HepG2 (cell line): ENCODE measurements around the gene PKD1L1. TPM values are rescaled to one million over a fixed set of nuclear protein-coding genes. Genes with fewer than 3 reads are reported as not detected.

Experiments
- ATAC-seq: fragments of 200-7000 bp; cut with Tn5 transposase; 3 replicates; pipeline ENCODE4 v1.9.1; 2020; ENCODE audit warnings: mild to moderate bottlenecking, moderate library complexity
- BruUV-seq: library from RNA; stranded (reverse); fragments of 400-500 nt; replicated peaks from 2 replicates; lab custom pipeline; 2021; lab: Mats Ljungman, UMichigan
- CTCF ChIA-PET: fragments of 300-600 bp; formaldehyde crosslinking; extraction: SDS; loops from one replicate; lab custom pipeline; 2021; ENCODE audit warnings: low total read pairs, inconsistent platforms, low intra/inter-chr PET ratio; lab: Yijun Ruan, JAX
- POLR2A ChIA-PET: fragments of 350-600 bp; sonication (Branson Sonifier 250); formaldehyde crosslinking; loops from one replicate; lab custom pipeline; 2020; ENCODE audit warnings: antibody characterized with exemption, inconsistent platforms; lab: Yijun Ruan, JAX
- DNase-seq: peaks from one replicate; pipeline ENCODE4 v3.0.0-alpha.2; 2015; ENCODE audit warnings: low spot score
- FAIRE-seq: peaks from 3 replicates; lab custom pipeline; 2011; peaks lifted over from hg19 to GRCh38; lab: Jason Lieb, UNC
- H2AFZ ChIP-seq: one replicate; pipeline ENCODE4 v1.6.1; 2011; ENCODE audit warnings: low read length, inconsistent platforms
- H3K27ac ChIP-seq: fragments of 300-600 bp; 3 replicates; pipeline ENCODE4 v1.8.0; 2011; ENCODE audit warnings: mixed run types, mild to moderate bottlenecking, mixed read lengths, low read length, inconsistent platforms; ENCODE audit not compliant: insufficient read depth; ENCODE audit errors: extremely low read length
- H3K27me3 ChIP-seq, 2 experiments: fragments of 200-600 bp in 1 of 2; 2 replicates in 1 of 2; 3 replicates in 1 of 2; pipeline versions ENCODE4 v1.6.0 to v1.8.0; 2011; ENCODE audit warnings: low read length in 2 of 2, mild to moderate bottlenecking in 2 of 2, moderate library complexity in 2 of 2, inconsistent platforms in 1 of 2; ENCODE audit not compliant: insufficient read depth in 2 of 2, control insufficient read depth in 1 of 2
- H3K36me3 ChIP-seq, 2 experiments: fragments of 200-600 bp in 1 of 2; replicated peaks in 1 of 2; 2 replicates in 1 of 2; 3 replicates in 1 of 2; pipeline versions ENCODE4 v1.5.1 to v1.8.0; 2011; ENCODE audit warnings: low read length in 2 of 2, inconsistent platforms in 1 of 2; ENCODE audit not compliant: insufficient read depth in 2 of 2, control insufficient read depth in 1 of 2
- H3K4me1 ChIP-seq: 2 replicates; pipeline ENCODE4 v1.5.1; 2012; ENCODE audit warnings: low read length, inconsistent platforms; ENCODE audit not compliant: insufficient read depth
- H3K4me2 ChIP-seq: 2 replicates; pipeline ENCODE4 v1.6.0; 2011; ENCODE audit warnings: low read depth, low read length, inconsistent platforms
- H3K4me3 ChIP-seq, 3 experiments: fragments of 200-600 bp in 1 of 3; sonication (generic), shearing (Covaris generic) in 1 of 3; replicated peaks in 1 of 3; 2 replicates each; pipeline ENCODE4 v1.5.1; 2011 to 2016; ENCODE audit warnings: low read length in 3 of 3, inconsistent platforms in 2 of 3, low read depth in 2 of 3, mild to moderate bottlenecking in 2 of 3, control low read depth in 1 of 3, mixed read lengths in 1 of 3; ENCODE audit not compliant: insufficient read depth in 1 of 3
- H3K79me2 ChIP-seq: one replicate; pipeline ENCODE4 v1.6.1; 2011; ENCODE audit warnings: low read length, inconsistent platforms; ENCODE audit not compliant: insufficient read depth
- H3K9ac ChIP-seq: 2 replicates; pipeline ENCODE4 v1.6.0; 2011; ENCODE audit warnings: mild to moderate bottlenecking, low read depth, low read length, inconsistent platforms; ENCODE audit not compliant: insufficient read depth
- H3K9me3 ChIP-seq: 2 replicates; pipeline ENCODE4 v1.5.1; 2012; ENCODE audit warnings: mild to moderate bottlenecking, low read length
- H4K20me1 ChIP-seq: 2 replicates; pipeline ENCODE4 v1.6.0; 2011; ENCODE audit warnings: inconsistent platforms, mild to moderate bottlenecking, low read length, moderate library complexity; ENCODE audit not compliant: insufficient read depth
- ARNTL ChIP-seq: sonication (generic); formaldehyde crosslinking; IDR thresholded peaks from 2 replicates; pipeline ENCODE4 v1.4.0; 2020; ENCODE audit warnings: mild to moderate bottlenecking, missing genetic modification reagents
- HDAC2 ChIP-seq: sonication (generic); formaldehyde crosslinking; IDR thresholded peaks from 2 replicates; pipeline ENCODE4 v1.4.0; 2020; ENCODE audit warnings: missing genetic modification reagents
- HNF4G ChIP-seq, 2 experiments: sonication (generic) in 1 of 2; formaldehyde crosslinking in 1 of 2; IDR thresholded peaks; 2 replicates each; pipeline versions ENCODE4 v1.4.0 to v1.6.1; 2011 to 2020; ENCODE audit warnings: borderline replicate concordance in 2 of 2, low read depth in 2 of 2, mild to moderate bottlenecking in 2 of 2, low read length in 1 of 2, missing genetic modification reagents in 1 of 2, moderate library complexity in 1 of 2
- HOXD1 ChIP-seq: sonication (generic); formaldehyde crosslinking; IDR thresholded peaks from 2 replicates; pipeline ENCODE4 v1.5.0; 2020; ENCODE audit warnings: missing genetic modification reagents
- REXO4 ChIP-seq: sonication (generic); formaldehyde crosslinking; IDR thresholded peaks from 2 replicates; pipeline ENCODE4 v1.8.0; 2022; ENCODE audit warnings: missing genetic modification reagents, mild to moderate bottlenecking, borderline replicate concordance
- ZNF253 ChIP-seq: sonication (generic); formaldehyde crosslinking; IDR thresholded peaks from 2 replicates; pipeline ENCODE4 v1.8.0; 2022; ENCODE audit warnings: mild to moderate bottlenecking, missing genetic modification reagents, borderline replicate concordance
- ZNF660 ChIP-seq: sonication (generic); formaldehyde crosslinking; IDR thresholded peaks from 2 replicates; pipeline ENCODE4 v1.5.1; 2020; ENCODE audit warnings: mild to moderate bottlenecking, low read depth, missing genetic modification reagents, borderline replicate concordance
- WGBS: methylation state at CpG from one replicate; pipeline ENCODE4 v1.1.6; 2017; ENCODE audit warnings: low lambda C conversion rate; 5-methylcytosine and 5-hydroxymethylcytosine counted together
- in situ Hi-C: cut with HindIII; loops from 2 replicates; pipeline ENCODE4 v1.10.0; 2017; ENCODE audit warnings: low pct_unique_long_range_greater_than_20kb; ENCODE audit not compliant: extremely low pct_ligation_motif_present
- intact Hi-C: fragments of 100-400 bp; cut with micrococcal nuclease; formaldehyde crosslinking; loops from one replicate; pipeline ENCODE4 v1.10.0; 2022; ENCODE audit not compliant: unreplicated experiment
- polyA plus RNA-seq, 8 experiments: library from polyadenylated mRNA; depleted of rRNA in 3 of 8; stranded (reverse) in 7 of 8; unstranded in 1 of 8; fragments of >200 nt; fragmentation: Illumina TruSeq in 4 of 8; extraction: Trizol in 4 of 8; gene quantifications; 2 replicates each; pipeline versions ENCODE4 v1.2.1 to v1.2.3, GENCODE V29; 2011 to 2016; ENCODE audit warnings: low read depth in 4 of 8, missing spikeins in 1 of 8, mixed read lengths in 1 of 8; ENCODE audit not compliant: insufficient read depth in 1 of 8
- total RNA-seq, 5 experiments: library from RNA; depleted of rRNA; stranded (reverse); fragments of >200 nt; fragmentation: Illumina TruSeq; extraction: Trizol; gene quantifications; 2 replicates each; pipeline ENCODE4 v1.2.3, GENCODE V29; 2016; ENCODE audit warnings: low read depth in 1 of 5
- TF ChIP-seq, protein P1 (sequence below): sonication (generic); formaldehyde crosslinking; IDR thresholded peaks from 2 replicates; pipeline ENCODE4 v1.4.0; 2020; ENCODE audit warnings: mild to moderate bottlenecking, missing genetic modification reagents, borderline replicate concordance
- TF ChIP-seq, protein P2 (sequence below): sonication (generic); formaldehyde crosslinking; IDR thresholded peaks from 2 replicates; pipeline ENCODE4 v1.4.0; 2020; ENCODE audit warnings: missing genetic modification reagents, borderline replicate concordance

The PKD1L1 gene
- total and polyA plus RNA-seq, 2 of the 13 experiments (the other 11 are each of a cell fraction or from before 2014, with no cell fraction given) = 0.01 TPM; not detected in 1

DNA sequence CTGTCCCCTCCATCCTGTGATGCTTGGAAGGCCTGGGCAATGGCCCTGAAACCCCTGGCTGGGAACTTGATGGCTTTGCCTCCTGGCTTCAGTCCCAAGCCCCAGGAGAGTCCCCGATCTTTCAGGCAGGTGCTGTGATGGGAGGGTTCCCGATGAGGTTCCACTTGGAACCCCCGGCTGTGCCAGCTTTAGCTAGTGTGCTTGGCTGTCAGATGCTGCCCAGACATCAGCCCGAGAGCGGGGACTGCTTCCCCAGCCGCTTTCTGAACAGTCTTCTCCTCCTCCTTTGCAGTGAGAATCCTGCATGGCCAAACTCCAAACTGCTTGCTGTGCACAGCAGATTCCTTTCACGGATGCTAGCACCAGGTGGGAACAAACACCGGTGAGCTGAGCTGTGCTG, 58.1 kb downstream of the PKD1L1 start:
- ATAC-seq (no peak), FAIRE-seq (no peak), DNase-seq (no peak)
- H3K4me1 ChIP-seq = no peaks in the 10 kb centered on the region
- no peaks in the 10 kb centered on the region for H4K20me1 ChIP-seq
- no peaks in the 10 kb centered on the region for H3K9me3 ChIP-seq
- in situ Hi-C loops (no loop called here), intact Hi-C loops (no loop called here)
- BruUV-seq = no TSS peak
- H3K79me2 ChIP-seq = no peaks in the 10 kb centered on the region
- no peak overlapping the region for H3K9ac ChIP-seq
- H3K4me2 ChIP-seq = no peak overlapping the region
- H3K4me3 ChIP-seq = no peak overlapping the region
- H3K27ac ChIP-seq = no peak overlapping the region
- no peak overlapping the region for H2AFZ ChIP-seq
- CTCF ChIA-PET = no interaction called here
- 17% methylated on average over 7 of the region's 8 CpGs for WGBS
- no peaks in the 10 kb centered on the region for H3K36me3 ChIP-seq
- POLR2A ChIA-PET = no interaction called here
- H3K27me3 ChIP-seq = peaks cover 4 to 46% of the 10 kb centered on the region in 2 experiments; a peak in 4 of 5 replicates
- TF ChIP-seq ZNF253 (CRISPR knock-in tag) = no peak

DNA sequence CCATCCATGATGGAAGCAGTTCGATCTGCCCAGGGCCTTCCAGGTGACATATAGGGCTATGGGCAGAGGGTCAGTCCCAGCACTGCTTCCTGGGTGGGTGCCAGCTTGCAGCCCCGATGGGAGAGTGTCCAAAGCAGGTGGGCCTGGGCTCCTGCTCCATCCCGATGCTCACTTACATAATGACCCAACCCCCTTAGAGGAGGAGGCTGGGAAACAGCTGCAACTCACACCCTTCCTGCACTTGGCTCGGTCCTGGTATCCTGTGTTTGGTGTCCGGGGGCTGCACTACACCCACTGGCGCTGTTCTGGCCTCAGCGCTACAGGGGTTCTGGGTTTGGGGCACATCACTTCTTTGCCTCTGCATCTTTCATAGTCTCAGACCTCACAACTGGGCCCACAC, 58.5 kb downstream of the PKD1L1 start:
- Histone ChIP-seq H3K36me3 (no peaks in the 10 kb centered on the region), H2AFZ (no peak overlapping the region), H3K4me2 (no peak overlapping the region), H4K20me1 (no peaks in the 10 kb centered on the region), H3K4me3 (no peak overlapping the region), H3K9me3 (no peaks in the 10 kb centered on the region), H3K27ac (no peak overlapping the region), H3K4me1 (no peaks in the 10 kb centered on the region), H3K79me2 (no peaks in the 10 kb centered on the region), H3K9ac (no peak overlapping the region), H3K27me3 (peaks cover 7 to 50% of the 10 kb centered on the region in 2 experiments; a peak in 4 of 5 replicates)
- no peak for ATAC-seq
- in situ Hi-C loops (no loop called here), intact Hi-C loops (no loop called here)
- WGBS = 28% methylated on average over 4 of the region's 7 CpGs
- ChIA-PET POLR2A (no interaction called here), CTCF (no interaction called here)
- TF ChIP-seq REXO4 (no peak), ARNTL (no peak), HNF4G (IDR thresholded peaks at IDR 0.05; ENCODE audit: borderline replicate concordance, low read depth, low read length) (no peak), HNF4G (CRISPR knock-in tag; IDR thresholded peaks at IDR 0.05; ENCODE audit: borderline replicate concordance, low read depth) (no peak), ZNF660 (CRISPR knock-in tag) (no peak), HDAC2 (CRISPR knock-in tag) (no peak), HOXD1 (CRISPR knock-in tag) (no peak)
- TF ChIP-seq, protein P1, sequence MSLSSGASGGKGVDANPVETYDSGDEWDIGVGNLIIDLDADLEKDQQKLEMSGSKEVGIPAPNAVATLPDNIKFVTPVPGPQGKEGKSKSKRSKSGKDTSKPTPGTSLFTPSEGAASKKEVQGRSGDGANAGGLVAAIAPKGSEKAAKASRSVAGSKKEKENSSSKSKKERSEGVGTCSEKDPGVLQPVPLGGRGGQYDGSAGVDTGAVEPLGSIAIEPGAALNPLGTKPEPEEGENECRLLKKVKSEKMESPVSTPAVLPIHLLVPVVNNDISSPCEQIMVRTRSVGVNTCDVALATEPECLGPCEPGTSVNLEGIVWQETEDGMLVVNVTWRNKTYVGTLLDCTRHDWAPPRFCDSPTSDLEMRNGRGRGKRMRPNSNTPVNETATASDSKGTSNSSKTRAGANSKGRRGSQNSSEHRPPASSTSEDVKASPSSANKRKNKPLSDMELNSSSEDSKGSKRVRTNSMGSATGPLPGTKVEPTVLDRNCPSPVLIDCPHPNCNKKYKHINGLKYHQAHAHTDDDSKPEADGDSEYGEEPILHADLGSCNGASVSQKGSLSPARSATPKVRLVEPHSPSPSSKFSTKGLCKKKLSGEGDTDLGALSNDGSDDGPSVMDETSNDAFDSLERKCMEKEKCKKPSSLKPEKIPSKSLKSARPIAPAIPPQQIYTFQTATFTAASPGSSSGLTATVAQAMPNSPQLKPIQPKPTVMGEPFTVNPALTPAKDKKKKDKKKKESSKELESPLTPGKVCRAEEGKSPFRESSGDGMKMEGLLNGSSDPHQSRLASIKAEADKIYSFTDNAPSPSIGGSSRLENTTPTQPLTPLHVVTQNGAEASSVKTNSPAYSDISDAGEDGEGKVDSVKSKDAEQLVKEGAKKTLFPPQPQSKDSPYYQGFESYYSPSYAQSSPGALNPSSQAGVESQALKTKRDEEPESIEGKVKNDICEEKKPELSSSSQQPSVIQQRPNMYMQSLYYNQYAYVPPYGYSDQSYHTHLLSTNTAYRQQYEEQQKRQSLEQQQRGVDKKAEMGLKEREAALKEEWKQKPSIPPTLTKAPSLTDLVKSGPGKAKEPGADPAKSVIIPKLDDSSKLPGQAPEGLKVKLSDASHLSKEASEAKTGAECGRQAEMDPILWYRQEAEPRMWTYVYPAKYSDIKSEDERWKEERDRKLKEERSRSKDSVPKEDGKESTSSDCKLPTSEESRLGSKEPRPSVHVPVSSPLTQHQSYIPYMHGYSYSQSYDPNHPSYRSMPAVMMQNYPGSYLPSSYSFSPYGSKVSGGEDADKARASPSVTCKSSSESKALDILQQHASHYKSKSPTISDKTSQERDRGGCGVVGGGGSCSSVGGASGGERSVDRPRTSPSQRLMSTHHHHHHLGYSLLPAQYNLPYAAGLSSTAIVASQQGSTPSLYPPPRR (CRISPR knock-in tag) = no peak
- TF ChIP-seq, protein P2, sequence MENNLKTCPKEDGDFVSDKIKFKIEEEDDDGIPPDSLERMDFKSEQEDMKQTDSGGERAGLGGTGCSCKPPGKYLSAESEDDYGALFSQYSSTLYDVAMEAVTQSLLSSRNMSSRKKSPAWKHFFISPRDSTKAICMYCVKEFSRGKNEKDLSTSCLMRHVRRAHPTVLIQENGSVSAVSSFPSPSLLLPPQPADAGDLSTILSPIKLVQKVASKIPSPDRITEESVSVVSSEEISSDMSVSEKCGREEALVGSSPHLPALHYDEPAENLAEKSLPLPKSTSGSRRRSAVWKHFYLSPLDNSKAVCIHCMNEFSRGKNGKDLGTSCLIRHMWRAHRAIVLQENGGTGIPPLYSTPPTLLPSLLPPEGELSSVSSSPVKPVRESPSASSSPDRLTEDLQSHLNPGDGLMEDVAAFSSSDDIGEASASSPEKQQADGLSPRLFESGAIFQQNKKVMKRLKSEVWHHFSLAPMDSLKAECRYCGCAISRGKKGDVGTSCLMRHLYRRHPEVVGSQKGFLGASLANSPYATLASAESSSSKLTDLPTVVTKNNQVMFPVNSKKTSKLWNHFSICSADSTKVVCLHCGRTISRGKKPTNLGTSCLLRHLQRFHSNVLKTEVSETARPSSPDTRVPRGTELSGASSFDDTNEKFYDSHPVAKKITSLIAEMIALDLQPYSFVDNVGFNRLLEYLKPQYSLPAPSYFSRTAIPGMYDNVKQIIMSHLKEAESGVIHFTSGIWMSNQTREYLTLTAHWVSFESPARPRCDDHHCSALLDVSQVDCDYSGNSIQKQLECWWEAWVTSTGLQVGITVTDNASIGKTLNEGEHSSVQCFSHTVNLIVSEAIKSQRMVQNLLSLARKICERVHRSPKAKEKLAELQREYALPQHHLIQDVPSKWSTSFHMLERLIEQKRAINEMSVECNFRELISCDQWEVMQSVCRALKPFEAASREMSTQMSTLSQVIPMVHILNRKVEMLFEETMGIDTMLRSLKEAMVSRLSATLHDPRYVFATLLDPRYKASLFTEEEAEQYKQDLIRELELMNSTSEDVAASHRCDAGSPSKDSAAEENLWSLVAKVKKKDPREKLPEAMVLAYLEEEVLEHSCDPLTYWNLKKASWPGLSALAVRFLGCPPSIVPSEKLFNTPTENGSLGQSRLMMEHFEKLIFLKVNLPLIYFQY = no peak
- FAIRE-seq = no peak
- no TSS peak for BruUV-seq
- DNase-seq = no peak
